Measurements from ENCODE around the gene KCNQ1. TPM values are rescaled to one million over a fixed set of nuclear protein-coding genes. Genes with fewer than 3 reads are reported as not detected.

Gene KCNQ1
- total RNA-seq, 1 donor from 2014 or later: 1.1 TPM

DNA sequence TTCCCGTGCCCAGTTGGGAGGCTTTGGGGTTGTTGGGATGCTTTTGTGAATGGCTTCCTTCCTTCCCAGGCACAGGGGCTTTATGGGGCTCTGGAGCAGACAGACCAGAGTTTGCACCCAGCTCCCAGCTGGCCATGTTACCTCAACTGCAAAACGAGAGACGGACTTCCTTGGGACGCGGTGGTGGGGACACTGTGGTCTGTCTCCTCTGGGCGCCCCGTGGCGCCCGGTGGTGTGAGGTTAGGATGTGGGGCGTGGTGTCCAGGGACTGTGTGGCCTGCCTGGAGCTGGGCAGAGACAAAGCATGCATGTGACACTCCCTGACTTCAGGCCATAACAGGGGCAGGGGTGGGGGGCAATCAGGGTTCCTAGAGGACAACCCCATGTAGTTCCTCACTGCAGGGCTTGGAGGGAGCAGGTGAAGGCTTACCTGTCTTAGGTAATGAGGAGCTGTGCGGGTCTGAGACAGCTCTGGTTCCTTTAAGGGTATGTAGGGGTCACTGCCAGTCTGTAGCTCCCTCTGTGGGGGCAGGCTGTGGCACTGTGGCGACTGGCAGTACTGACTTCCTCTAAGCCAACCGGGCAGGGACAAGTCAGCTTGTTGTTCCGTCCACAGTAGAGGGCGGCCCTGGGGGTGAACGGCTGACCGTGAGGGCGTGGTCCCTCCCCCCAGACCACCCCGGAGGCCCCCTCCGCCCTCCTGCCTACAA, 14.4 kb downstream of the KCNQ1 start:
- DNase-seq (ENCODE audit: extremely low read depth, low read depth, low spot score): no peak

DNA sequence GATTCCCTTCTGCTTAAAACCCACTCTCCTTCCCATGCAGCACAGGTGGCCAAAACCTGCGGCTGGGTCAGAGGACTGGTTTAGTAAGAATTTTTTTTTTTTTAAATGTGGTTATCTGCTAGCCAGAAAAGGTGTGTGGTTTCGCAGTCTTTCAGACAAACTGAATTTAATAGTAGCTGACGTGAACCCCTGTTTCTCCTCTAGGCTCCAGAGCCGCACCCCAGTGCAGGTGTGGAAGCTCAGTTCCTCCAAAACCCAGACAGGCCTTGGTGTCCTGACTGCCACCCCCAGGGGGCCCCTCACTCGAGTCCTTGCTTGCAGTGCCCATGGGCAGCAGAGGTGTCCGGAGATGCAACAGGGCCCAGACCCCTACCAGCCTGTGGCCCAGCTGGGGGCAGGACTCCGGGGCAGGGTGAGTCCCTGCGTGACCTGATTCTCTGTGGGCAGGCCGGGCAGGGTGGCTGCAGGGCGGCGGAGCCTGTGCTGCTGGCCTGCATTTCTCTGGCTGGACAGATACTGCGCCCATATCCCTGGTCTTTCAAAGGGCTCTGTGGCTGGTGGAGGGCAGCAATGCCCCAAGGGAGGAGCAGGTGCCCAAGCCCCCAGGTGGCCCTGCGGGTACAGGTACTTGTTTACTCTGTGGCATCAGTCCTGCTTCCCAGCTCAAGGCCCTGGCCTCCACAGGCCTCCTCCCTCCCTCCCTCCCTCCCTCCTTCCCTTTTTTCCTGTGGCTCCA, 15.2 kb downstream of the KCNQ1 start:
- no peak for DNase-seq (ENCODE audit: extremely low read depth, low read depth, low spot score)

GRCh38 chr11:2460540-2461252, 15.9 kb downstream of the KCNQ1 start:
- no peak for DNase-seq (ENCODE audit: extremely low read depth, low read depth, low spot score)

DNA sequence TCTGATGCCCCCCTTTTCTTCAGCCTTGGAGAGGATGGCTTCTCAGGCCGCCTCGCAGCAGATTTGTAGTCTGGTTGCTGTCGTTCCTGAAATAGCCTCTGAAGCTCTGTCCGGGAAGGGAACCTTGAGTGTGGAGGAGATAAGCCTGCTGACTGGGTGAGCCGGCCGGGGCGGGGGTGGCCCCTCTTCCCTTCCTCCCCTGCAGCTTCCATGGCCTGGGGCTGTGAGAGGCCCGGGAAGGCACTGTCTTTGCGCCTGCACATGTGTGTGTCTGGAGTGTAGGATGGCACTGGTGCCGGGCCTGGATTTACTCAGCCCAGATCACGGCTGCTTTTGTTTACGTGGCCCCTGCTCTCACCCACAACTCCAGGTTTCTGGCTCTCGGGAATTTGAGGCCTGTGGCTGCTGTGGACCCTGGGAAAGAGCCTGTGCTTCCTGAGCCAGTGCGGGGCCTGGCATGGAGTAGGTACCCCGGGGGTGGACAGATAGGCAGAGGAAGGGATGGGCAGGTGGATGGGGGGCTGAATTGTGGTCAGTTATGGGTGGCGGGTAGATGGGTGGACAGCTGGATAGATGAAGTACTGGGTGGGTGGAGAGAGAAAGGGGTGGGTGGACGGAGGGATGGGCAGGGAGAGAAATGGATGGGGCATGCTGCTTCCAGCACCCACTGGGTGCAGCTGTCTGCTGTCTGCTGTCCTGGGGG, 16.6 kb downstream of the KCNQ1 start:
- no peak for DNase-seq (ENCODE audit: extremely low read depth, low read depth, low spot score)

DNA sequence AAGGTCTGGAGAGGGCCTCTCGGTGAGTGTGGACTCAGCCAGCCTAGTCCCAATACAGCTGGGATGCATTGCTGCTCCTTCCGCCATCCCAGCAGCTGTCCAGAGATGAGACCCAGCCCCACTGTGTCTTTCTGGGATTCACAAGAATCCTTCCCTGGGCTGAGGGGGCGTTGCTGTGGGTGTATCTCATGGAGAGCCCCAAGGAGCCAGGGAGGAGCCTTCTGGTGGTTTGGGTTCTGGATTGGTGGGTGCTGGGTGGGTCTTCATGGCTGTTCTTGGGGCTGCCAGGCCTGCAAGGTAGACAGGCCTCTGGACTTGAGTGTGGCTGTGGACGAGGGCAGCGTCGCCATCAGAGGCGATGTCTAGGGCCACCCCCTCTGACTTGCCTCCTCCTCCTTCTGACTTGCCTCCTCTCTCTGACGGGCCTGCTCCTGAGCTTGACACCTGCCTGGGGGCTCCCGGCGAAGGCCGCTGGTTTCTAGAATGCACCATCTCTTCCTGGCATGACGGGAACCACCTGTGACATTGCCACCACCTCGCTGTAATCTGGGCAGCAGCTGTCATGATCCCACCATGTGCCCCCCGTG, 17.2 kb downstream of the KCNQ1 start:
- no peak for DNase-seq (ENCODE audit: extremely low read depth, low read depth, low spot score)

- no peak for DNase-seq (ENCODE audit: extremely low read depth, low read depth, low spot score)
These were observed 17.8 kb downstream of the KCNQ1 start for GRCh38 chr11:2462543-2462985.

- no peak for DNase-seq (ENCODE audit: extremely low read depth, low read depth, low spot score)
These were observed 18.4 kb downstream of the KCNQ1 start for GRCh38 chr11:2462986-2463765.

GRCh38 chr11:2463766-2464277, 19.0 kb downstream of the KCNQ1 start:
- DNase-seq (ENCODE audit: extremely low read depth, low read depth, low spot score): no peak

DNA sequence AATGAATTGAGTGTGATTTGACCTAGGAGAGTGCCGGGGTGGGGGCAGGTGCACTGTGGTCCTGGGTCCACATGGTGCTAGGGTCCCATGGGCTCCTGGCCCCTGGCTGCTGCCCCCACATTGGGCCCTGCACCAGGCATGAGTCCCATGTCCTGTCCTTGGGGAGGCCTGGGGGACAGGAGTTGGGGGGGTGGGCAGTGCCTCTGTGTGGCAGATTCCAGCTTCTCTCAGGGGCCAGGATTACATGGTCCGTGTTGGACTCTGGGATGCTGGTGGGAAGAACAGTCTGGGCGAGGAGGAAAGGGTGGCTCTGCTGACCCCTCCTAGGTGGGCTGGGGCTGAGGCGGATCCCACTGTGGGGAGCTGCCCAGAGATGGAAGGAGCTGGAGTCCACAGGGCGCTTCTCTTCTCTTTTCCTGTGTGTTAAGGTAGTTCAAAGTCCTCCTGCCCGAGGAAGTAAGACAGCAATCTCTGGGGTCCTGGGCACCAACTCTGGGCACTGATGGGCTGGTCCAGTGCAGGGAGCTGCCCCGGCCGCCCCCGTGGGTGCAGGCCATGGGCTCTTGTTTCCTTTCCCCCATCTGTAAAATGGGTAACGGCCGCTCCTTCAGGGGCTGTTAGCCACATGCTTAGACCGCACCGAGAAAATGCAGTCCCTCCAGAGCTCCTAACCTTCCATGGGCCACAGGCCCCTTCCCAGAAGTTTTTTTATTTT, 19.8 kb downstream of the KCNQ1 start:
- no peak for DNase-seq (ENCODE audit: extremely low read depth, low read depth, low spot score)

DNA sequence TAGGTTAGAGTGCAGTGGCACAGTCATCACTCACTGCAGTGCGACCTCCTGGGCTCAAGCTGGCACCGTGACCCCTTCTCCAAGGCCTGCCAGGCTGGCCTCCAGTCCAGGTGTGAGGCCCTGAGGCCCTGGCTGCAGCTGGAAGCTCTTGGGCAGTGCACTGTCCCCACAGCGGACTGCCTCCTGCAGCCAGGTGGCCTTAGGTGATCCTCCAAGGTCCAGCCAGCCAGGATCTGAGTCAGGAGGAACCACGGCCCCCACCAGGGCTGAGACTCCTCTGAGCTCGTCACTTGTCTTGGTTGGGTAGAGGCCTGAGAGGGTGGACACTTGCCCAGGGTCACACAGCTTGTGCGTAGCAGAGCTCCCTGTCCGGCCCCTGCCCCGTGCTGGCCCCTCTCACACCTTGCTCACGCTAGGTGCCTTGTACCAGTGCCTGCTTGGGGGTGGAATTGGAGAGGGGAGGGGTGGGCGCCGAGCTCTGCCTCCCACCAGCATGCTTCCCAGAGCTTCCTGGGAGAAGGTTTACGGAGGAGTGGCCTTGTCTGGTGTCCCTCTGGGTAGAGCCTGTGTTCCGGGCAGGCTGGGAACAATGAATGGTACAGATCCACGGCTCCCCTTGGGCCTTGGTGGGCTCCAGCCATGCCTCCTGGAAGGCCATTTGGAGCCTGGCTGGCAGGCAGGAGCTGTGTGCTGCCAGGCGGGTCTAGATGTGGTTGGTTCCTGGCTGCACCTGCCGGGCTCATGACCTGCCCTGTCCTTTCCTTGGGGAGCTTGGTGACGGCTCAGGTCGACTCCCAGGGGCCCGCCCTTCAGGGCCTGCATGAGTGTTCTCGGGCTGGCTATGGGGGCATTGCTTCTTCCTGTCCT, 20.6 kb downstream of the KCNQ1 start:
- no peak for DNase-seq (ENCODE audit: extremely low read depth, low read depth, low spot score)

DNA sequence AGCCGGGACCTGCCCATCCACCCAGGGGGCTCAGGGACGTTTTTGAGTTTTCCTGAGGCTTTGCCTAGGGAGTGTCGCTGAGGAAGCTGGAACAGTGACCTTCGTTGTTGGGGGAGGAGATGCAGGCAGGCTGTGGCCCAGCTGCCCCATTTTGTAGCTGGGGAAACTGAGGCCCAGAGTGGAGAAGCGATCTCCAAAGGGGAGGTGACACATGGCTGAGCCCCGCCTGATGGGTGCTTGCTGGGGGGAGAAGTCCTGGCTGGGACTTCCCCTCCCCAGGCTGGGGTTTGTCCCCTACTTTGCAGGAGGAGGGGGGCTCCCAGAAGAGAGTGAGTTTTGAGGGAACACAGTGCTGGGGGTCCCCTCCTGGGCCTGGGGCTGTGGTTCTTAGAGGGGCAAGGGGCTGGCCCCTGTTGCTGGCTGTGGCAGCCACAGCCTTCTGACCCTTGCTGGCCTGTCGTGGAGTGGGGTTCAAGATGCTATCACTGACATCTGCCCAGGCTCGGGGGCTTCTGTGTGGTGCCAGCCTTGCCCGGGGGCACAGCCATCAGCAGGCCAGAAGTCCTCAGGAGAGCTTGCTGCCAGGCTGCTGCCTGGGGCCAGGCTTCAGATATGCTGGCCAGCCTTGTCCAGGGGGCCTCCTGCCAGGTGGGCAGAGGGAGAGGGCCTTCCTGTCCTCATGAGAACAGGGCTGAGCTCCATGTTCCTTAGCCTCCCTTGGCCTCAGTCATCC, 21.4 kb downstream of the KCNQ1 start:
- DNase-seq (ENCODE audit: extremely low read depth, low read depth, low spot score): no peak

DNA sequence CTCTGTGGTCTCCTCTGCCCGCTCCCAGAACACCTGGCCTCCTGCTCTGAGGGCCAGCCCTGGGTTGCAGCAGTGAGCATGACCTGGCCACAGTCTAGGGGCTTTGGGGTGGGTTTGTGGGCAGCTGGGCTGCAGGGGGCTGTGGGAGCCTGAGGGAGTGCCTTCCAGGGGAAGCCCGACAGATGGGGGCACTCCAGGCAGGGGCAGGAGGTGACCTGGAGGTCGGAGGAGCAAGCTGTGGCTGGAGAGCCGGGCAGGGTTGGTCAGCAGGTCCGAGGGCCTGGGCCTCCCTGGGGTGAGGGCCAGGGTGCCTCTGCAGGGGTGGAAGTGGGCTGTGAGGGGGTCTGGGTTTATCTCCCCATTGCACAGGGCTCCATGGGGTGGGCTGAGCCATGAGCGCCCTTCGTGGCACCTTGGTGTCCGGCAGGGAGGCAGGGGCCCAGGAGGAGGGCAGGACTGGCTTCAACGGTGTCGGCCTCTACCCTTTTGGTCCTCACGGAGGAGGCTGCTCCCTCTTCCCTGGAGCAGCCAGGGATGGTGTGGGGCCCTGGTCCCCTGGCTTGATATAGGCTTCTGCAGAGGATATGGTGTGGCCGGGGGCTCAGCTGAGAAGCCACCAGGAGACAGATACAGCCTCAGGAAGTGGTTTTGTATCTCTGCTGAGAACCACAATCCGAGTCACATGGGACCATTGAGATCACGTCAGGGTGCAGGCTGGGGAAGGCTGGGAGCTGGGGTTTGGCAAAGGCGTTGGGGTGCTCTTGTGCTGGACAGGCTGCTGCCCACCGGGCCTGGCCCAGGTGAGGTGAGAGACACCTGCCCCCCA, 22.3 kb downstream of the KCNQ1 start:
- no peak for DNase-seq (ENCODE audit: extremely low read depth, low read depth, low spot score)

- no peak for DNase-seq (ENCODE audit: extremely low read depth, low read depth, low spot score)
These were observed 22.9 kb downstream of the KCNQ1 start for GRCh38 chr11:2467695-2468055.

DNA sequence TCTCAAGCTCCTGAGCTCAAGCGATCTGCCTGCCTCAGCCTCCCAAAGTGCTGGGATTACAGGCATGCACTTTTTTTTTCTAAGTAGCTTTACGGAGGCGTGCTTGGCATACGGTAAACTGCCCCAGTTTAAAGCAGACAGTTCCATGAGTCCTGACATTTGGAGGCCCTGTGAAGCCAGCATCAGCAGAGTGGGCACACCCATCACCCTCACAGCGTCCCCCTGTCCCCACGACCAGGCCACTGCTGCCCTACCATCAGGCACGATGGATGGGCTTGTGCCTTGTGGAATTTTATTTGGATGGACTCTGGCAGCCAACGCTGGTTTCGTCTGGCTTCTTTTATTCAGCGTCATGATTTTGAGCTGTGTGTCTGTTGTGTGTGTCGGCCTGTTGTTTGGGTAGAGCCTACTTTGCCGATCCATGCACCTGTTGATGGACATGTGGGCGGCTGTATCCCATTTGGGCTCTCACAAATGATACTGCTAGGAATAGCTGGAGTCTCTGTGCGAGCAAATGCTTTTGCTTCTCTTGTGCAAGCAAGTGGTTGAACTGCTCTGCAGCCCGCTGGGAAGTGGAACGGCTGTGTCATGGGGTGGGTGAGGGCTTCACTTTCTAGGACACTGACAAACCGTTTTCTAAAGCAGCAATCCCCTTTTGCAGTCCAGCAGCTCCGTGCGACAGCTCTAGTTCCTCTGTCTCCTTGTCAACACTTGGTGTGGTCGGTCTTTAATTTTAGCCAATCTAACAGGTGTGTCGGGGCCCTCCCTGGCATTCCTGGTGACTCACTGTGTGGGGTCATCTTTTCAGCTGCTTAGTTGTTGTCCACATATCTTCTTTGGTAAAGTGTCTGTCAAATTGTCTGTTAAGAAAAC, 23.8 kb downstream of the KCNQ1 start:
- DNase-seq (ENCODE audit: extremely low read depth, low read depth, low spot score): no peak

- DNase-seq (ENCODE audit: extremely low read depth, low read depth, low spot score): no peak
These were observed 25.7 kb downstream of the KCNQ1 start for GRCh38 chr11:2470495-2470894.
